Type B pancreatic cell (in vitro differentiated cells): Measurements from ENCODE around the gene PLEKHA7. TPM values are rescaled to one million over a fixed set of nuclear protein-coding genes. Genes with fewer than 3 reads are reported as not detected.

ENCODE experiments used
- DNase-seq: peaks from one replicate; pipeline ENCODE4 v3.0.0; 2021; ENCODE audit warnings: mixed read lengths; ENCODE audit not compliant: unreplicated experiment; ENCODE audit errors: extremely low spot score
- H3K27ac Mint-ChIP-seq: 2 replicates; pipeline ENCODE4 v1.8.0; 2021; ENCODE audit warnings: mild to moderate bottlenecking, mixed read lengths
- H3K27me3 Mint-ChIP-seq: 2 replicates; pipeline ENCODE4 v1.8.0; 2021; ENCODE audit warnings: mixed read lengths
- H3K36me3 Mint-ChIP-seq: 2 replicates; pipeline ENCODE4 v1.8.0; 2021; ENCODE audit warnings: mixed read lengths
- H3K4me1 Mint-ChIP-seq: one replicate; pipeline ENCODE4 v1.8.0; 2021; ENCODE audit warnings: mixed read lengths; ENCODE audit not compliant: unreplicated experiment
- H3K4me3 Mint-ChIP-seq: 2 replicates; pipeline ENCODE4 v1.8.0; 2021; ENCODE audit warnings: mild to moderate bottlenecking, mixed read lengths
- H3K9me3 Mint-ChIP-seq: 2 replicates; pipeline ENCODE4 v1.8.0; 2021; ENCODE audit warnings: mixed read lengths
- CTCF ChIP-seq: fragments of 200-600 bp; sonication (generic); conservative IDR thresholded peaks from 2 replicates; pipeline ENCODE4 v1.5.0; 2021; ENCODE audit warnings: antibody characterized with exemption, mild to moderate bottlenecking
- total RNA-seq: library from RNA; stranded (reverse); gene quantifications from 2 replicates; pipeline ENCODE4 v1.2.1, GENCODE V29; 2021; ENCODE audit warnings: low replicate concordance

PLEKHA7 gene
- total RNA-seq, 1 donor from 2014 or later: 64.7 TPM

- DNase-seq: peak; percentile 32
- Mint-ChIP-seq H3K4me3 (peak overlapping the region; percentile 34), H3K36me3 (peaks cover 4% of the 10 kb centered on the region), H3K27ac (no peak overlapping the region), H3K9me3 (no peaks in the 10 kb centered on the region), H3K4me1 (peaks cover 31% of the 10 kb centered on the region), H3K27me3 (no peaks in the 10 kb centered on the region)
- no peak for TF ChIP-seq CTCF
Measured at GRCh38 chr11:16778286-16778685, 235.9 kb downstream of the PLEKHA7 start.

DNA sequence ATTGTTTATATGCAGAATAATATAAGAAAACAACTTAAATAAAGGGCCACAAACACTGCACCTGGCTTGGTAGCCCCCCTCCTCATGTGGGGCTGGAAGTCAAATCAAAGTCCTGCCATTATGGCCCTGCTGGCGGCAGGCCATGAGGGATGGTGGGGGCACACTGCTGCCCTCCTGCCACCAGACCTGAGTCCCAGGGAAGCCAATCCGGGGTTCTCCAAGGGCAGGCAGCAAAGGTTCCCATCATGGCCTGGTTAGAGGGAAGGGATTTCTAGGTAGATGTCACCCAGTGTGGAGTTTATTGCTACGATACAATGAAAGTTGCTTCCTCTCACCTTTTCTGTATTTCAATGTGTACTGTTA, 236.6 kb downstream of the PLEKHA7 start:
- DNase-seq: peak; percentile 37
- H3K4me1 Mint-ChIP-seq: peaks cover 31% of the 10 kb centered on the region
- H3K36me3 Mint-ChIP-seq: peaks cover 4% of the 10 kb centered on the region
- H3K27me3 Mint-ChIP-seq: no peaks in the 10 kb centered on the region
- H3K9me3 Mint-ChIP-seq: no peaks in the 10 kb centered on the region
- no peak overlapping the region for H3K27ac Mint-ChIP-seq
- no peak overlapping the region for H3K4me3 Mint-ChIP-seq
- TF ChIP-seq CTCF: no peak

GRCh38 chr11:16776711-16777612, 237.3 kb downstream of the PLEKHA7 start:
- H3K36me3 Mint-ChIP-seq: peaks cover 4% of the 10 kb centered on the region
- no peaks in the 10 kb centered on the region for H3K27me3 Mint-ChIP-seq
- peaks cover 28% of the 10 kb centered on the region for H3K4me1 Mint-ChIP-seq
- TF ChIP-seq CTCF: no peak
- H3K9me3 Mint-ChIP-seq: no peaks in the 10 kb centered on the region
- peak overlapping the region; percentile 46 for H3K27ac Mint-ChIP-seq
- DNase-seq: peak; percentile 55
- no peak overlapping the region for H3K4me3 Mint-ChIP-seq

DNA sequence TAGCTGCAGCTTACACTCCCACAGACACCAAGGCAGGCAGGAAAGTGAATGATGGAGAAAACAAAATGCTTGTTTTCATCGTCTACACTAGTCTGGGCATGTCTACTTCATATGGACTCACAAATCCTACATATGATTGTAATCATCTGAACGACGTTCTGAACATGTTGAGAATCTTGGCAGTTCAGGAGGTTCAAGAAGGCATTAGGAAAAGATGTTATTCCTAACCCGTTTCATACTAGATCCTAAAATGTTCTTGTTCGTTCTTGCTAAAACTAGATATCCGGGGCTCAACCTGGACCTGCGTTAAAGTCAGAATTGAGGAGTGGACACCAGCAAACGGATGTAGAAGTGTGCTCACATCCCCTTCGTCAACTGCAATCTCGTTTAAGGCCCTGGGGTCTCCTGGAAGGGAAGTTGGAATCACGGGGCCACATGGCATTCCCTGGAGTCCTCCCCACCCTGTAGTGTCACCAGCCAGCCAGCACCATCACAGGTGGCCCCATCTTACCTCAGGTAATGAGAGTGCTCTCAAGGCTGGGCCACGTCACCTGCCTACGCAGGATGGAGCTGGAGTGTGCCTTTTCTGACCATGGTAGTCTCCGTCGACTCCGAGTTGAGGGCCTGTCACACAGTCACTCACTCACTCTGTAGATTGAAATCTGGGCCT, 238.5 kb downstream of the PLEKHA7 start:
- H3K4me1 Mint-ChIP-seq: peaks cover 26% of the 10 kb centered on the region
- H3K36me3 Mint-ChIP-seq: peaks cover 4% of the 10 kb centered on the region
- DNase-seq: peak; percentile 32
- no peak for TF ChIP-seq CTCF
- H3K27ac Mint-ChIP-seq: no peak overlapping the region
- H3K4me3 Mint-ChIP-seq: no peak overlapping the region
- no peaks in the 10 kb centered on the region for H3K27me3 Mint-ChIP-seq
- no peaks in the 10 kb centered on the region for H3K9me3 Mint-ChIP-seq

DNA sequence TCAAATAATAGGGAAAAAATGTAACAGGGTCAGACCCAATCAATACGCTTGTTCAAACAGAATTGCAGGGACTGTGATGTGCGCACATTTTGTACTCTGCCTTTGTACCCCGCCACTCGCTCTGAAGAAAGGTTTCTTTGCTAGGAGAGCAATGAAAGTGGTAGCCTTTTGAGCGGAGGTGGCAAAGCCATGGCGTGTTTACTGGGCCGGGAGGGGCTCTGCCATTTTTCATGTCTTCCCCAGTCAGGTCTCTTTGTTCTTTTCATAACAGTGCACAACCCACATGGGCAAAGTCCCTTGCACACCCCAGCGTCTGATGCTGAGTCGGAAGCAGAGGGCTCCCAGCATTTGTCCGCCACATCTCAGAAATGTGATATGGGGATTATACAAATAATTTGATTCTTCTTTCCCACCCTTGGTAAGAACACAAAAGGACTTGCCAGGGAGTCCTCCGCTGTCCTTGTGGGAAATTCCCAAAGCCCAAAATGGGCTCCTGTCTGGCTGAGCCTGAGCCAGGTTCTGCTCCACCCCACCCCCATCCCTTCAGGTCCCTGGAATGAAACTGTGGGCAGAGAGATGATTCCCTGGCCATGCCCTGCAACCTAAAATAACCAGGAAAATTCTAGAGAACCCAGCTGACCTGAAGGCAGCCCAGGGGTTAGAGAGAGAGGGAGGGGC, 239.1 kb downstream of the PLEKHA7 start:
- H3K9me3 Mint-ChIP-seq: no peaks in the 10 kb centered on the region
- no peaks in the 10 kb centered on the region for H3K27me3 Mint-ChIP-seq
- peaks cover 26% of the 10 kb centered on the region for H3K4me1 Mint-ChIP-seq
- no peak overlapping the region for H3K4me3 Mint-ChIP-seq
- peak overlapping the region; percentile 41 for H3K27ac Mint-ChIP-seq
- peak; percentile 42 for DNase-seq
- peaks cover 4% of the 10 kb centered on the region for H3K36me3 Mint-ChIP-seq
- TF ChIP-seq CTCF: no peak
